Measurements from ENCODE around the gene ATP6V1C2.

The ATP6V1C2 gene

GRCh38 chr2:10732924-10733565 is 11.6 kb downstream of the ATP6V1C2 start:
- no peak for DNase-seq (ENCODE audit: low spot score)

- no peak for DNase-seq (ENCODE audit: low spot score)
Observed at GRCh38 chr2:10733566-10733925, 12.1 kb downstream of the ATP6V1C2 start.

- DNase-seq (ENCODE audit: low spot score) = no peak
Observed at GRCh38 chr2:10733980-10734379, 12.6 kb downstream of the ATP6V1C2 start.

GRCh38 chr2:10738192-10738591 is 16.8 kb downstream of the ATP6V1C2 start:
- DNase-seq (ENCODE audit: low spot score) = no peak

- no peak for DNase-seq (ENCODE audit: low spot score)
Observed at GRCh38 chr2:10740226-10740625, 18.8 kb downstream of the ATP6V1C2 start.

- DNase-seq (ENCODE audit: low spot score) = no peak
Observed at GRCh38 chr2:10741139-10741538, 19.7 kb downstream of the ATP6V1C2 start.

- no peak for DNase-seq (ENCODE audit: low spot score)
Observed at GRCh38 chr2:10742666-10743065, 21.2 kb downstream of the ATP6V1C2 start.

- DNase-seq (ENCODE audit: low spot score) = no peak
Observed at GRCh38 chr2:10750610-10751009, 29.2 kb downstream of the ATP6V1C2 start.

- DNase-seq (ENCODE audit: low spot score) = peak; percentile 73
Observed at GRCh38 chr2:10752236-10752635, 30.8 kb downstream of the ATP6V1C2 start.

- no peak for DNase-seq (ENCODE audit: low spot score)
Observed at GRCh38 chr2:10753156-10753555, 31.7 kb downstream of the ATP6V1C2 start.

- no peak for DNase-seq (ENCODE audit: low spot score)
Observed at GRCh38 chr2:10753876-10754275, 32.4 kb downstream of the ATP6V1C2 start.

- DNase-seq (ENCODE audit: low spot score) = no peak
Observed at GRCh38 chr2:10755621-10756020, 34.2 kb downstream of the ATP6V1C2 start.

- DNase-seq (ENCODE audit: low spot score) = no peak
Observed at GRCh38 chr2:10757814-10758286, 36.4 kb downstream of the ATP6V1C2 start.

- DNase-seq (ENCODE audit: low spot score) = no peak
Observed at GRCh38 chr2:10759151-10759714, 37.8 kb downstream of the ATP6V1C2 start.

- no peak for DNase-seq (ENCODE audit: low spot score)
Observed at GRCh38 chr2:10760794-10761504, 39.5 kb downstream of the ATP6V1C2 start.

- no peak for DNase-seq (ENCODE audit: low spot score)
Observed at GRCh38 chr2:10761591-10761990, 40.2 kb downstream of the ATP6V1C2 start.

GRCh38 chr2:10762651-10763460 is 41.4 kb downstream of the ATP6V1C2 start:
- DNase-seq (ENCODE audit: low spot score) = no peak

GRCh38 chr2:10763461-10763800 is 42.0 kb downstream of the ATP6V1C2 start:
- no peak for DNase-seq (ENCODE audit: low spot score)

- no peak for DNase-seq (ENCODE audit: low spot score)
Observed at GRCh38 chr2:10764096-10764785, 42.8 kb downstream of the ATP6V1C2 start.

GRCh38 chr2:10764896-10765295 is 43.5 kb downstream of the ATP6V1C2 start:
- DNase-seq (ENCODE audit: low spot score) = no peak

- peak; percentile 87 for DNase-seq (ENCODE audit: low spot score)
Observed at GRCh38 chr2:10765461-10765860, 44.0 kb downstream of the ATP6V1C2 start.

- no peak for DNase-seq (ENCODE audit: low spot score)
Observed at GRCh38 chr2:10765914-10766313, 44.5 kb downstream of the ATP6V1C2 start.

Measured in LoVo (cell line).